ENCODE results near the gene PRR18. TPM values are rescaled to one million over a fixed set of nuclear protein-coding genes. Genes with fewer than 3 reads are reported as not detected.

PRR18 gene
- total and polyA plus RNA-seq, 2 of the 13 experiments (the other 11 are each of a cell fraction or from before 2014, with no cell fraction given): 0.04 TPM

- TF ChIP-seq SMYD3 (CRISPR knock-in tag; IDR thresholded peaks at IDR 0.05): no peak
- no peak for TF ChIP-seq ZBTB7A (CRISPR knock-in tag; IDR thresholded peaks at IDR 0.05)
- TF ChIP-seq RORA (CRISPR knock-in tag; IDR thresholded peaks at IDR 0.05): no peak
- TF ChIP-seq ZNF33A (CRISPR knock-in tag; IDR thresholded peaks at IDR 0.05; ENCODE audit: borderline replicate concordance): no peak
- no peak for TF ChIP-seq FOXK2 (IDR thresholded peaks at IDR 0.05)
- TF ChIP-seq ZNF772 (CRISPR knock-in tag; IDR thresholded peaks at IDR 0.05): 0 out of 2 replicates have a peak, but pooled peaks have one; percentile 37
- TF ChIP-seq ZNF281 (CRISPR knock-in tag; IDR thresholded peaks at IDR 0.05; ENCODE audit: borderline replicate concordance): peak; percentile 71; the same call in 1 of the 2 replicates
- no peak for TF ChIP-seq ZSCAN12 (CRISPR knock-in tag; IDR thresholded peaks at IDR 0.05)
- TF ChIP-seq HBP1 (CRISPR knock-in tag; IDR thresholded peaks at IDR 0.05; ENCODE audit: low read depth): 0 out of 2 replicates have a peak, but pooled peaks have one; percentile 34
- no peak for TF ChIP-seq ZFP62 (CRISPR knock-in tag; IDR thresholded peaks at IDR 0.05)
- no peak for TF ChIP-seq ZNF503 (CRISPR knock-in tag; IDR thresholded peaks at IDR 0.05)
- peak; percentile 81 for TF ChIP-seq ZNF407 (CRISPR knock-in tag; IDR thresholded peaks at IDR 0.05; ENCODE audit: not compliant biosample characterization)
- no peak for TF ChIP-seq SRSF9 (IDR thresholded peaks at IDR 0.05; ENCODE audit: borderline replicate concordance, insufficient read depth, low read depth, low read length, poor library complexity, severe bottlenecking)
- peak; percentile 90 for TF ChIP-seq HDAC2 (CRISPR knock-in tag; IDR thresholded peaks at IDR 0.05)
- no peak for TF ChIP-seq PLRG1 (conservative IDR thresholded peaks at IDR 0.05)
- no peak for TF ChIP-seq ELF4 (CRISPR knock-in tag; IDR thresholded peaks at IDR 0.05; ENCODE audit: borderline replicate concordance)
These were observed 22.4 kb upstream of the PRR18 start (continued) for GRCh38 chr6:166330612-166331011.

All from HepG2 (cell line).